Measurements from ENCODE around the gene CELF2.

The CELF2 gene

GRCh38 chr10:11293332-11293731 lies 275.7 kb downstream of the CELF2 start (continued):
- TF ChIP-seq PRDM2 (tag by site-specific recombination; IDR thresholded peaks at IDR 0.05; ENCODE audit: borderline replicate concordance): no peak

GRCh38 chr10:11294831-11295450 lies 277.3 kb downstream of the CELF2 start:
- Histone ChIP-seq H3K9me3 (ENCODE audit: control insufficient read depth, insufficient read depth, low read depth, low read length) (no peaks in the 10 kb centered on the region), H3K4me1 (ENCODE audit: control insufficient read depth, insufficient read depth, low read length) (no peaks in the 10 kb centered on the region), H3K36me3 (ENCODE audit: control insufficient read depth in 2 of 2, insufficient read depth in 1 of 2, low read length in 2 of 2) (peaks cover 4 to 14% of the 10 kb centered on the region in 2 experiments; a peak in 2 of 3 replicates), H3K4me3 (ENCODE audit: low read depth, low read length) (no peak overlapping the region), H3K27ac (ENCODE audit: extremely low read depth, low read depth, low read length) (no peak overlapping the region)
- CTCF ChIA-PET: no interaction called here
- TF ChIP-seq ZEB2 (tag by site-specific recombination; IDR thresholded peaks at IDR 0.05) (no peak), ZNF529 (tag by site-specific recombination; IDR thresholded peaks at IDR 0.05; ENCODE audit: insufficient replicate concordance) (no peak), KLF10 (tag by site-specific recombination; IDR thresholded peaks at IDR 0.05) (no peak), GLI2 (tag by site-specific recombination; IDR thresholded peaks at IDR 0.05; ENCODE audit: borderline replicate concordance, low read depth) (no peak), ZNF223 (tag by site-specific recombination; IDR thresholded peaks at IDR 0.05) (no peak)
- POLR2A ChIA-PET: no interaction called here

- ChIA-PET CTCF (no interaction called here), POLR2A (no interaction called here)
- TF ChIP-seq ZBTB20 (tag by site-specific recombination; IDR thresholded peaks at IDR 0.05) (no peak), GLIS2 (tag by site-specific recombination; IDR thresholded peaks at IDR 0.05) (no peak), ZEB2 (tag by site-specific recombination; IDR thresholded peaks at IDR 0.05) (no peak), ZBTB26 (tag by site-specific recombination; optimal IDR thresholded peaks at IDR 0.05) (no peak), KLF7 (tag by site-specific recombination; IDR thresholded peaks at IDR 0.05; ENCODE audit: borderline replicate concordance) (no peak), ZNF416 (tag by site-specific recombination; IDR thresholded peaks at IDR 0.05) (no peak), ZFP3 (tag by site-specific recombination; IDR thresholded peaks at IDR 0.05; ENCODE audit: low read depth) (no peak), ZNF571 (tag by site-specific recombination; IDR thresholded peaks at IDR 0.05) (no peak), ZNF580 (tag by site-specific recombination; IDR thresholded peaks at IDR 0.05) (no peak), ZNF2 (tag by site-specific recombination; IDR thresholded peaks at IDR 0.05) (no peak), ZFP69B (tag by site-specific recombination; IDR thresholded peaks at IDR 0.05) (no peak), ZNF747 (tag by site-specific recombination; IDR thresholded peaks at IDR 0.05) (no peak), REST (tag by site-specific recombination; IDR thresholded peaks at IDR 0.05) (no peak), ZNF548 (tag by site-specific recombination; IDR thresholded peaks at IDR 0.05) (no peak), ZNF24 (tag by site-specific recombination; IDR thresholded peaks at IDR 0.05) (no peak), ZNF366 (tag by site-specific recombination; conservative IDR thresholded peaks at IDR 0.05) (no peak), ZNF354C (tag by site-specific recombination; IDR thresholded peaks at IDR 0.05; ENCODE audit: borderline replicate concordance, low read depth) (no peak), ZNF560 (tag by site-specific recombination; IDR thresholded peaks at IDR 0.05; ENCODE audit: borderline replicate concordance) (no peak)
These were observed 277.8 kb downstream of the CELF2 start for GRCh38 chr10:11295492-11295891.

More at GRCh38 chr10:11295492-11295891, 277.8 kb downstream of the CELF2 start:
- Histone ChIP-seq H3K36me3 (ENCODE audit: control insufficient read depth in 2 of 2, insufficient read depth in 1 of 2, low read length in 2 of 2) (peaks cover 4 to 12% of the 10 kb centered on the region in 2 experiments; a peak in 2 of 3 replicates), H3K9me3 (ENCODE audit: control insufficient read depth, insufficient read depth, low read depth, low read length) (no peaks in the 10 kb centered on the region), H3K27ac (ENCODE audit: extremely low read depth, low read depth, low read length) (no peak overlapping the region), H3K4me1 (ENCODE audit: control insufficient read depth, insufficient read depth, low read length) (no peaks in the 10 kb centered on the region), H3K4me3 (ENCODE audit: low read depth, low read length) (no peak overlapping the region)
